Upper lobe of left lung (tissue), 4 donors: ENCODE results near the gene UGCG.

Experiments used
- EP300 ChIP-seq, 4 donors: sonication (generic); formaldehyde crosslinking; IDR thresholded peaks; one replicate each; pipeline ENCODE4 v1.5.1; 2017; ENCODE audit warnings: antibody characterized with exemption in 4 of 4, control low read depth in 2 of 4
- POLR2A ChIP-seq, 4 donors: fragments of 450-650 bp; IDR thresholded peaks; one replicate each; pipeline ENCODE4 v1.5.1; 2016 to 2017; ENCODE audit warnings: antibody characterized with exemption in 4 of 4, mild to moderate bottlenecking in 2 of 4
- POLR2AphosphoS5 ChIP-seq, 2 donors: sonication (generic); formaldehyde crosslinking; IDR thresholded peaks; one replicate each; pipeline ENCODE4 v1.5.1; 2017; ENCODE audit warnings: antibody characterized with exemption in 2 of 2
- TF ChIP-seq, protein P1 (sequence below), 6 experiments: fragments of 450-650 bp in 4 of 6; fragments of 200-600 bp in 2 of 6; sonication (generic) in 2 of 6; IDR thresholded peaks; one replicate each; pipeline ENCODE4 v1.5.1; 2016 to 2019; ENCODE audit warnings: antibody characterized with exemption in 6 of 6

DNA sequence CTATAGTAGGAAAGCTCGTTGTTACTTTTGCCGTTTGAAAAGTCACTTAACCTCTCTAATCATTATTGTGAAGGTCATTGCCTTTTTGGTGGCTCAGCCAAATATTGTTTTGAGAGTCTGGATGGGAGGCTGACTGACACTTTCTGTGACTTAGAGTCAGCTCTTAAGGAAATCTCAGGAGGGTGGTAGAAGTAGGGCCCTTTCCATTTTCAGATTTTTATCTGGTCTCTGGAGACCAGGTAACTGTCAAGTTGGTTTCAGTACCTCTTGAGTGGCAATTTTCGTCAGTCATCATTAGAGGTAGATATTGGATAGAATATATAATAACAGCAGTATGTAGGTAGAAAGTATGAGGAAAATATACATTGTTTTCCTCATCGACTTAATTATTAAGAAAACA is 23.3 kb downstream of the UGCG start:
- TF ChIP-seq, protein P1, sequence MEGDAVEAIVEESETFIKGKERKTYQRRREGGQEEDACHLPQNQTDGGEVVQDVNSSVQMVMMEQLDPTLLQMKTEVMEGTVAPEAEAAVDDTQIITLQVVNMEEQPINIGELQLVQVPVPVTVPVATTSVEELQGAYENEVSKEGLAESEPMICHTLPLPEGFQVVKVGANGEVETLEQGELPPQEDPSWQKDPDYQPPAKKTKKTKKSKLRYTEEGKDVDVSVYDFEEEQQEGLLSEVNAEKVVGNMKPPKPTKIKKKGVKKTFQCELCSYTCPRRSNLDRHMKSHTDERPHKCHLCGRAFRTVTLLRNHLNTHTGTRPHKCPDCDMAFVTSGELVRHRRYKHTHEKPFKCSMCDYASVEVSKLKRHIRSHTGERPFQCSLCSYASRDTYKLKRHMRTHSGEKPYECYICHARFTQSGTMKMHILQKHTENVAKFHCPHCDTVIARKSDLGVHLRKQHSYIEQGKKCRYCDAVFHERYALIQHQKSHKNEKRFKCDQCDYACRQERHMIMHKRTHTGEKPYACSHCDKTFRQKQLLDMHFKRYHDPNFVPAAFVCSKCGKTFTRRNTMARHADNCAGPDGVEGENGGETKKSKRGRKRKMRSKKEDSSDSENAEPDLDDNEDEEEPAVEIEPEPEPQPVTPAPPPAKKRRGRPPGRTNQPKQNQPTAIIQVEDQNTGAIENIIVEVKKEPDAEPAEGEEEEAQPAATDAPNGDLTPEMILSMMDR (IDR thresholded peaks at IDR 0.05) = no peak
- no peak for TF ChIP-seq POLR2AphosphoS5 (IDR thresholded peaks at IDR 0.05)
- no peak for TF ChIP-seq POLR2A (IDR thresholded peaks at IDR 0.05)
- no peak for TF ChIP-seq EP300 (IDR thresholded peaks at IDR 0.05)
